Measurements from ENCODE around the gene FAM241A.
"Not testable (repeated sequence)": the region's sequence is repeated elsewhere in the genome, so short reads cannot be mapped to it uniquely, and the experiment has no call there.

The FAM241A gene

GRCh38 chr4:112196461-112196860 is 51.2 kb downstream of the FAM241A start:
- no peak for TF ChIP-seq CTCF (conservative IDR thresholded peaks at IDR 0.05; ENCODE audit: control insufficient read depth, insufficient read depth, low read depth, low read length)
- no peak overlapping the region for H3K4me3 ChIP-seq (ENCODE audit: control insufficient read depth, low read depth, low read length)

GRCh38 chr4:112199041-112199440 is 53.8 kb downstream of the FAM241A start:
- no peak overlapping the region for H3K4me3 ChIP-seq (ENCODE audit: control insufficient read depth, low read depth, low read length)
- DNase-seq (ENCODE audit: low read depth) = no peak
- TF ChIP-seq CTCF (conservative IDR thresholded peaks at IDR 0.05; ENCODE audit: control insufficient read depth, insufficient read depth, low read depth, low read length) = no peak

More at GRCh38 chr4:112196461-112196860, 51.2 kb downstream of the FAM241A start:
- DNase-seq (ENCODE audit: low read depth) = no peak

GRCh38 chr4:112201915-112202505 is 56.8 kb downstream of the FAM241A start:
- no peak for DNase-seq (ENCODE audit: low read depth)
- TF ChIP-seq CTCF (conservative IDR thresholded peaks at IDR 0.05; ENCODE audit: control insufficient read depth, insufficient read depth, low read depth, low read length) = no peak

GRCh38 chr4:112203593-112203992 is 58.3 kb downstream of the FAM241A start:
- no peak for DNase-seq (ENCODE audit: low read depth)
- H3K4me3 ChIP-seq (ENCODE audit: control insufficient read depth, low read depth, low read length) = no peak overlapping the region
- TF ChIP-seq CTCF (conservative IDR thresholded peaks at IDR 0.05; ENCODE audit: control insufficient read depth, insufficient read depth, low read depth, low read length) = no peak

More at GRCh38 chr4:112201915-112202505, 56.8 kb downstream of the FAM241A start:
- no peak overlapping the region for H3K4me3 ChIP-seq (ENCODE audit: control insufficient read depth, low read depth, low read length)

- no peak overlapping the region for H3K4me3 ChIP-seq (ENCODE audit: control insufficient read depth, low read depth, low read length)
- no peak for TF ChIP-seq CTCF (conservative IDR thresholded peaks at IDR 0.05; ENCODE audit: control insufficient read depth, insufficient read depth, low read depth, low read length)
- no peak for DNase-seq (ENCODE audit: low read depth)
Observed at GRCh38 chr4:112206431-112206830, 61.2 kb downstream of the FAM241A start.

GRCh38 chr4:112208137-112209095 is 63.2 kb downstream of the FAM241A start:
- not testable (repeated sequence) for H3K4me3 ChIP-seq (ENCODE audit: control insufficient read depth, low read depth, low read length); DNase-seq (ENCODE audit: low read depth)

GRCh38 chr4:112210777-112211176 is 65.5 kb downstream of the FAM241A start:
- DNase-seq (ENCODE audit: low read depth) = peak; percentile 64
- TF ChIP-seq CTCF (conservative IDR thresholded peaks at IDR 0.05; ENCODE audit: control insufficient read depth, insufficient read depth, low read depth, low read length) = no peak
- no peak overlapping the region for H3K4me3 ChIP-seq (ENCODE audit: control insufficient read depth, low read depth, low read length)

Data from fibroblast of mammary gland (primary cell).